HepG2 (cell line): Measurements from ENCODE around the gene C4orf17. TPM values are rescaled to one million over a fixed set of nuclear protein-coding genes. Genes with fewer than 3 reads are reported as not detected.

ENCODE experiments used
- DZIP1 ChIP-seq: sonication (generic); formaldehyde crosslinking; IDR thresholded peaks from 2 replicates; pipeline ENCODE4 v1.5.0; 2020; ENCODE audit warnings: mild to moderate bottlenecking, missing genetic modification reagents
- GLI4 ChIP-seq: sonication (generic); formaldehyde crosslinking; IDR thresholded peaks from 2 replicates; pipeline ENCODE4 v1.5.1; 2020; ENCODE audit warnings: missing genetic modification reagents, mild to moderate bottlenecking, moderate library complexity, borderline replicate concordance
- GRHL1 ChIP-seq: sonication (generic); formaldehyde crosslinking; conservative IDR thresholded peaks from 2 replicates; pipeline ENCODE4 v1.8.0; 2022; ENCODE audit warnings: missing genetic modification reagents
- GZF1 ChIP-seq: sonication (generic); formaldehyde crosslinking; IDR thresholded peaks from 2 replicates; pipeline ENCODE4 v1.5.1; 2020; ENCODE audit warnings: mild to moderate bottlenecking, missing genetic modification reagents
- KDM1A ChIP-seq: IDR thresholded peaks from 2 replicates; pipeline ENCODE4 v1.6.1; 2016; ENCODE audit warnings: missing compliant biosample characterization
- PHF21A ChIP-seq: sonication (generic); formaldehyde crosslinking; IDR thresholded peaks from 2 replicates; pipeline ENCODE4 v1.5.0; 2020; ENCODE audit warnings: mild to moderate bottlenecking, missing genetic modification reagents
- REXO4 ChIP-seq: sonication (generic); formaldehyde crosslinking; IDR thresholded peaks from 2 replicates; pipeline ENCODE4 v1.8.0; 2022; ENCODE audit warnings: missing genetic modification reagents, mild to moderate bottlenecking, borderline replicate concordance
- SOX5 ChIP-seq: IDR thresholded peaks from 2 replicates; pipeline ENCODE4 v1.6.1; 2016; ENCODE audit warnings: borderline replicate concordance
- SP2 ChIP-seq: sonication (generic); formaldehyde crosslinking; IDR thresholded peaks from 2 replicates; pipeline ENCODE4 v1.5.1; 2020; ENCODE audit warnings: mild to moderate bottlenecking, missing genetic modification reagents
- SRSF4 ChIP-seq: fragments of 200-400 bp; formaldehyde crosslinking; IDR thresholded peaks from one replicate; pipeline ENCODE4 v1.6.1; 2018; ENCODE audit warnings: mild to moderate bottlenecking, low read depth, low read length, moderate library complexity; ENCODE audit not compliant: poor library complexity, severe bottlenecking
- SRSF9 ChIP-seq: fragments of 200-400 bp; formaldehyde crosslinking; IDR thresholded peaks from 2 replicates; pipeline ENCODE4 v1.6.1; 2018; ENCODE audit warnings: borderline replicate concordance, mild to moderate bottlenecking, low read depth, low read length; ENCODE audit not compliant: insufficient read depth, poor library complexity, severe bottlenecking
- TMF1 ChIP-seq: sonication (generic); formaldehyde crosslinking; IDR thresholded peaks from 2 replicates; pipeline ENCODE4 v1.8.1; 2022; ENCODE audit warnings: low read depth, missing genetic modification reagents
- ZKSCAN5 ChIP-seq: sonication (generic); formaldehyde crosslinking; IDR thresholded peaks from 2 replicates; pipeline ENCODE4 v1.5.1; 2020; ENCODE audit warnings: mild to moderate bottlenecking, missing genetic modification reagents
- ZNF326 ChIP-seq: sonication (generic); formaldehyde crosslinking; IDR thresholded peaks from 2 replicates; pipeline ENCODE4 v1.4.0; 2020; ENCODE audit warnings: missing genetic modification reagents, borderline replicate concordance
- ZNF550 ChIP-seq: sonication (generic); formaldehyde crosslinking; IDR thresholded peaks from 2 replicates; pipeline ENCODE4 v1.4.0; 2020; ENCODE audit warnings: mild to moderate bottlenecking, missing genetic modification reagents, borderline replicate concordance
- ZNF670 ChIP-seq: sonication (generic); formaldehyde crosslinking; IDR thresholded peaks from 2 replicates; pipeline ENCODE4 v1.8.0; 2022; ENCODE audit warnings: mild to moderate bottlenecking, missing genetic modification reagents, borderline replicate concordance
- ZNF784 ChIP-seq: sonication (generic); formaldehyde crosslinking; IDR thresholded peaks from 2 replicates; pipeline ENCODE4 v1.5.1; 2020; ENCODE audit warnings: missing genetic modification reagents, mild to moderate bottlenecking, borderline replicate concordance
- ZNF841 ChIP-seq: sonication (generic); formaldehyde crosslinking; IDR thresholded peaks from 2 replicates; pipeline ENCODE4 v1.8.1; 2023; ENCODE audit warnings: missing genetic modification reagents, borderline replicate concordance
- ZNF879 ChIP-seq: sonication (generic); formaldehyde crosslinking; IDR thresholded peaks from 2 replicates; pipeline ENCODE4 v1.8.1; 2023; ENCODE audit warnings: missing genetic modification reagents
- polyA plus RNA-seq, 8 experiments: library from polyadenylated mRNA; depleted of rRNA in 3 of 8; stranded (reverse) in 7 of 8; unstranded in 1 of 8; fragments of >200 nt; fragmentation: Illumina TruSeq in 4 of 8; extraction: Trizol in 4 of 8; gene quantifications; 2 replicates each; pipeline versions ENCODE4 v1.2.1 to v1.2.3, GENCODE V29; 2011 to 2016; ENCODE audit warnings: low read depth in 4 of 8, missing spikeins in 1 of 8, mixed read lengths in 1 of 8; ENCODE audit not compliant: insufficient read depth in 1 of 8
- total RNA-seq, 5 experiments: library from RNA; depleted of rRNA; stranded (reverse); fragments of >200 nt; fragmentation: Illumina TruSeq; extraction: Trizol; gene quantifications; 2 replicates each; pipeline ENCODE4 v1.2.3, GENCODE V29; 2016; ENCODE audit warnings: low read depth in 1 of 5
- TF ChIP-seq, protein P1 (sequence below): sonication (generic); formaldehyde crosslinking; IDR thresholded peaks from 2 replicates; pipeline ENCODE4 v1.5.0; 2020; ENCODE audit warnings: missing genetic modification reagents
- TF ChIP-seq, protein P2 (sequence below): sonication (generic); formaldehyde crosslinking; IDR thresholded peaks from 2 replicates; pipeline ENCODE4 v1.4.0; 2020; ENCODE audit warnings: missing genetic modification reagents

The C4orf17 gene
- total and polyA plus RNA-seq, 2 of the 13 experiments (the other 11 are each of a cell fraction or from before 2014, with no cell fraction given), result not detected

- TF ChIP-seq ZNF670, result no peak
- TF ChIP-seq GLI4 (CRISPR knock-in tag), result no peak
- no peak for TF ChIP-seq ZNF326
- no peak for TF ChIP-seq GRHL1
- TF ChIP-seq ZNF879 (CRISPR knock-in tag), result no peak
- no peak for TF ChIP-seq SRSF9
- TF ChIP-seq, protein P1, sequence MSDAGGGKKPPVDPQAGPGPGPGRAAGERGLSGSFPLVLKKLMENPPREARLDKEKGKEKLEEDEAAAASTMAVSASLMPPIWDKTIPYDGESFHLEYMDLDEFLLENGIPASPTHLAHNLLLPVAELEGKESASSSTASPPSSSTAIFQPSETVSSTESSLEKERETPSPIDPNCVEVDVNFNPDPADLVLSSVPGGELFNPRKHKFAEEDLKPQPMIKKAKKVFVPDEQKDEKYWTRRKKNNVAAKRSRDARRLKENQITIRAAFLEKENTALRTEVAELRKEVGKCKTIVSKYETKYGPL (CRISPR knock-in tag), result no peak
- TF ChIP-seq TMF1, result no peak
- TF ChIP-seq, protein P2, sequence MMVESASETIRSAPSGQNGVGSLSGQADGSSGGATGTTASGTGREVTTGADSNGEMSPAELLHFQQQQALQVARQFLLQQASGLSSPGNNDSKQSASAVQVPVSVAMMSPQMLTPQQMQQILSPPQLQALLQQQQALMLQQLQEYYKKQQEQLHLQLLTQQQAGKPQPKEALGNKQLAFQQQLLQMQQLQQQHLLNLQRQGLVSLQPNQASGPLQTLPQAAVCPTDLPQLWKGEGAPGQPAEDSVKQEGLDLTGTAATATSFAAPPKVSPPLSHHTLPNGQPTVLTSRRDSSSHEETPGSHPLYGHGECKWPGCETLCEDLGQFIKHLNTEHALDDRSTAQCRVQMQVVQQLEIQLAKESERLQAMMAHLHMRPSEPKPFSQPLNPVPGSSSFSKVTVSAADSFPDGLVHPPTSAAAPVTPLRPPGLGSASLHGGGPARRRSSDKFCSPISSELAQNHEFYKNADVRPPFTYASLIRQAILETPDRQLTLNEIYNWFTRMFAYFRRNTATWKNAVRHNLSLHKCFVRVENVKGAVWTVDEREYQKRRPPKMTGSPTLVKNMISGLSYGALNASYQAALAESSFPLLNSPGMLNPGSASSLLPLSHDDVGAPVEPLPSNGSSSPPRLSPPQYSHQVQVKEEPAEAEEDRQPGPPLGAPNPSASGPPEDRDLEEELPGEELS, result peak; percentile 72
- peak; percentile 68; the same call in 1 of the 2 replicates for TF ChIP-seq SOX5 (CRISPR knock-in tag)
- no peak for TF ChIP-seq ZNF550
- TF ChIP-seq ZNF784, result peak; percentile 77
- TF ChIP-seq SRSF4, result no peak
- TF ChIP-seq GZF1 (CRISPR knock-in tag), result peak; percentile 52; the same call in 1 of the 2 replicates
- peak; percentile 55; the same call in 1 of the 2 replicates for TF ChIP-seq PHF21A (CRISPR knock-in tag)
- TF ChIP-seq ZKSCAN5 (CRISPR knock-in tag), result no peak
- no peak for TF ChIP-seq SP2 (CRISPR knock-in tag)
- no peak for TF ChIP-seq DZIP1 (CRISPR knock-in tag)
- TF ChIP-seq KDM1A, result 0 out of 2 replicates have a peak, but pooled peaks have one; percentile 26
- no peak for TF ChIP-seq ZNF841 (CRISPR knock-in tag)
- no peak for TF ChIP-seq REXO4 (CRISPR knock-in tag)
Measured at GRCh38 chr4:99574530-99575324, 63.9 kb downstream of the C4orf17 start, which contains the start of gene MTTP (continued).
